Measurements from ENCODE around the gene ZNF674. TPM values are rescaled to one million over a fixed set of nuclear protein-coding genes. Genes with fewer than 3 reads are reported as not detected.

The ZNF674 gene
- polyA plus RNA-seq, 1 donor from 2014 or later = 10.8 TPM

- no peaks in the 10 kb centered on the region for H3K36me3 ChIP-seq (ENCODE audit: insufficient read depth, low read length)
- TF ChIP-seq TAF1 (IDR thresholded peaks at IDR 0.05; ENCODE audit: low read depth) = no peak
- no peak for TF ChIP-seq REST (IDR thresholded peaks at IDR 0.05; ENCODE audit: borderline replicate concordance)
- TF ChIP-seq POLR2AphosphoS5 (IDR thresholded peaks at IDR 0.05) = no peak
- no peak for TF ChIP-seq MXI1 (conservative IDR thresholded peaks at IDR 0.05; ENCODE audit: poor library complexity, severe bottlenecking)
- TF ChIP-seq EZH2 (IDR thresholded peaks at IDR 0.05; ENCODE audit: borderline replicate concordance, insufficient read depth, low read length, poor library complexity, severe bottlenecking) = no peak
- no peak for TF ChIP-seq RAD21 (conservative IDR thresholded peaks at IDR 0.05)
- no peak for TF ChIP-seq CTCF (IDR thresholded peaks at IDR 0.05; ENCODE audit: poor library complexity, severe bottlenecking)
- TF ChIP-seq SMC3 (conservative IDR thresholded peaks at IDR 0.05; ENCODE audit: poor library complexity) = no peak
- TF ChIP-seq EP300 (conservative IDR thresholded peaks at IDR 0.05; ENCODE audit: poor library complexity, severe bottlenecking) = no peak
Measured at GRCh38 chrX:46465203-46465602, 80.0 kb downstream of the ZNF674 start.

GRCh38 chrX:46463682-46464081 lies 81.5 kb downstream of the ZNF674 start:
- H2AFZ ChIP-seq (ENCODE audit: low read depth, low read length) = no peak overlapping the region
- H3K9ac ChIP-seq (ENCODE audit: low read length) = no peak overlapping the region
- H3K36me3 ChIP-seq (ENCODE audit: insufficient read depth, low read length) = no peaks in the 10 kb centered on the region
- H3K9me2 ChIP-seq (ENCODE audit: insufficient read depth, low read length) = no peaks in the 10 kb centered on the region
- H3K27me3 ChIP-seq (ENCODE audit: insufficient read depth, low read depth, low read length) = no peaks in the 10 kb centered on the region
- H4K20me1 ChIP-seq (ENCODE audit: insufficient read depth) = no peaks in the 10 kb centered on the region
- no peaks in the 10 kb centered on the region for H3K9me3 ChIP-seq (ENCODE audit: low read length)
- H3F3A ChIP-seq (ENCODE audit: insufficient read depth, low read length, poor library complexity, severe bottlenecking) = no peaks in the 10 kb centered on the region
- no peak overlapping the region for H3K4me3 ChIP-seq (ENCODE audit: low read length)
- H3K27ac ChIP-seq (ENCODE audit: low read length) = no peak overlapping the region
- no peak overlapping the region for H3K4me2 ChIP-seq (ENCODE audit: low read length)
- TF ChIP-seq POLR2AphosphoS5 (IDR thresholded peaks at IDR 0.05) (no peak), EP300 (conservative IDR thresholded peaks at IDR 0.05; ENCODE audit: poor library complexity, severe bottlenecking) (no peak), CTCF (IDR thresholded peaks at IDR 0.05; ENCODE audit: poor library complexity, severe bottlenecking) (no peak), RAD21 (conservative IDR thresholded peaks at IDR 0.05) (no peak), REST (IDR thresholded peaks at IDR 0.05; ENCODE audit: borderline replicate concordance) (no peak), SMC3 (conservative IDR thresholded peaks at IDR 0.05; ENCODE audit: poor library complexity) (no peak), MXI1 (conservative IDR thresholded peaks at IDR 0.05; ENCODE audit: poor library complexity, severe bottlenecking) (no peak), EZH2 (IDR thresholded peaks at IDR 0.05; ENCODE audit: borderline replicate concordance, insufficient read depth, low read length, poor library complexity, severe bottlenecking) (no peak), TAF1 (IDR thresholded peaks at IDR 0.05; ENCODE audit: low read depth) (no peak)
- H3K79me2 ChIP-seq (replicated peaks; ENCODE audit: insufficient read depth, low read length) = no peaks in the 10 kb centered on the region

More at GRCh38 chrX:46465203-46465602, 80.0 kb downstream of the ZNF674 start:
- no peak overlapping the region for H2AFZ ChIP-seq (ENCODE audit: low read depth, low read length)
- no peaks in the 10 kb centered on the region for H3K79me2 ChIP-seq (replicated peaks; ENCODE audit: insufficient read depth, low read length)
- no peaks in the 10 kb centered on the region for H3K9me3 ChIP-seq (ENCODE audit: low read length)
- no peak overlapping the region for H3K27ac ChIP-seq (ENCODE audit: low read length)
- no peaks in the 10 kb centered on the region for H3F3A ChIP-seq (ENCODE audit: insufficient read depth, low read length, poor library complexity, severe bottlenecking)
- no peak overlapping the region for H3K4me2 ChIP-seq (ENCODE audit: low read length)
- no peaks in the 10 kb centered on the region for H4K20me1 ChIP-seq (ENCODE audit: insufficient read depth)
- H3K27me3 ChIP-seq (ENCODE audit: insufficient read depth, low read depth, low read length) = no peaks in the 10 kb centered on the region
- H3K9ac ChIP-seq (ENCODE audit: low read length) = no peak overlapping the region
- H3K9me2 ChIP-seq (ENCODE audit: insufficient read depth, low read length) = no peaks in the 10 kb centered on the region
- H3K4me3 ChIP-seq (ENCODE audit: low read length) = no peak overlapping the region

Data from neural cell (in vitro differentiated cells).